Epithelial cell of proximal tubule (primary cell): Measurements from ENCODE around the gene OTX2. TPM values are rescaled to one million over a fixed set of nuclear protein-coding genes. Genes with fewer than 3 reads are reported as not detected.

Source experiments
- DNase-seq: peaks from one replicate; pipeline ENCODE4 v3.0.0-alpha.2; 2011; ENCODE audit warnings: low read depth
- H3K4me3 ChIP-seq: 2 replicates; pipeline ENCODE4 v1.5.1; 2011; ENCODE audit warnings: low read depth, mild to moderate bottlenecking, low read length
- total RNA-seq: library from RNA; depleted of rRNA; stranded (reverse); fragments of >200 nt; gene quantifications from 2 replicates; pipeline ENCODE4 v1.2.3, GENCODE V29; 2015
- TF ChIP-seq, protein P1 (sequence below): conservative IDR thresholded peaks from 2 replicates; pipeline ENCODE4 v1.5.1; 2012; ENCODE audit warnings: low read depth, mild to moderate bottlenecking, low read length

Gene OTX2
- total RNA-seq, 1 donor from 2014 or later, result not detected

DNA sequence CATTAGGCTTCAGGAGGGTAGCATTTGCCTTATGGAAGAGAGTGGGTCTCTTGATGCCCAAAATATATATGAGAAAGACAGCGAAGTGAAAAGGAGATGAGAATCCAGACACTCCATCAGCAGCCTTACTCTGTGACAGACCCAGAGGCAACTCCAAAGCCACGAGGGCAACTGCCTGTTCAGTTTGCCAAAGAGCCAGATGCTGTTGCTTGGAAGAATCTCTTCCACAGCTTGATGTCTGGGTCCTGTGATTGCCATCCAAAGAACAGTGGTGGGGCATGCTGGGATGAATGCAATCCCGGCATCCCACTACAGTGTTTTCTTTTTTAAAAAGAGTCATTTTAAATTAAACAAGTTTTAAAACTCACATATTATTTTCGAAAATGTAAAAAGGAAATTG is 10.9 kb upstream of the OTX2 start:
- no peak overlapping the region for H3K4me3 ChIP-seq
- no peak for DNase-seq
- TF ChIP-seq, protein P1, sequence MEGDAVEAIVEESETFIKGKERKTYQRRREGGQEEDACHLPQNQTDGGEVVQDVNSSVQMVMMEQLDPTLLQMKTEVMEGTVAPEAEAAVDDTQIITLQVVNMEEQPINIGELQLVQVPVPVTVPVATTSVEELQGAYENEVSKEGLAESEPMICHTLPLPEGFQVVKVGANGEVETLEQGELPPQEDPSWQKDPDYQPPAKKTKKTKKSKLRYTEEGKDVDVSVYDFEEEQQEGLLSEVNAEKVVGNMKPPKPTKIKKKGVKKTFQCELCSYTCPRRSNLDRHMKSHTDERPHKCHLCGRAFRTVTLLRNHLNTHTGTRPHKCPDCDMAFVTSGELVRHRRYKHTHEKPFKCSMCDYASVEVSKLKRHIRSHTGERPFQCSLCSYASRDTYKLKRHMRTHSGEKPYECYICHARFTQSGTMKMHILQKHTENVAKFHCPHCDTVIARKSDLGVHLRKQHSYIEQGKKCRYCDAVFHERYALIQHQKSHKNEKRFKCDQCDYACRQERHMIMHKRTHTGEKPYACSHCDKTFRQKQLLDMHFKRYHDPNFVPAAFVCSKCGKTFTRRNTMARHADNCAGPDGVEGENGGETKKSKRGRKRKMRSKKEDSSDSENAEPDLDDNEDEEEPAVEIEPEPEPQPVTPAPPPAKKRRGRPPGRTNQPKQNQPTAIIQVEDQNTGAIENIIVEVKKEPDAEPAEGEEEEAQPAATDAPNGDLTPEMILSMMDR, result no peak

DNA sequence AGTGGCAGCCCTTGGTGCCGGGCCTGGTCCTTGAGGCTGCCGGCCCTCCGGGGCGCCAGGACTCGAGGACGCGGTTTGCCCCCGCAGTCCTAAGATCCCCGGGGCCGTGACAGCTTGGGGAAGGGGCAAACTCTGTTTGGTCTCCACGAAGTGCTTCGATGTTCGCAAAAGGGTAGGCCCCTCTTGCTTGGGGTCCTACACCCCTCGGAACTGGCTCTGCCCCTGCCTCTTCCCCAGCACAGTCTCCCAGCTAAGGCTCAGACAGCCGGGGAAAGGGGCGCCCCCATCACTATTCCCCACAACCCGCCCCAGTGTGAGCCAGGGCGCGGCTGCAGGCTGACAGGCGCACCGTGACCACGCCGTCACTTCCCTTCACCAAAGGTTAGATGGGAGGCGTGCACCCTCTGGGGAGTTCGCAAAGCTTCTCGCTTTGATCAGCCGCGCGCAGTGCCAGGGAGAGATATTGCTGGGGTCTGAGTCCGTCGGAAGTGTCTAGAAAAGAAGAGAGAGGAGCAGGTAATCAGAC is 7.2 kb upstream of the OTX2 start:
- H3K4me3 ChIP-seq, result no peak overlapping the region
- DNase-seq, result no peak
- TF ChIP-seq, protein P1, result no peak

DNA sequence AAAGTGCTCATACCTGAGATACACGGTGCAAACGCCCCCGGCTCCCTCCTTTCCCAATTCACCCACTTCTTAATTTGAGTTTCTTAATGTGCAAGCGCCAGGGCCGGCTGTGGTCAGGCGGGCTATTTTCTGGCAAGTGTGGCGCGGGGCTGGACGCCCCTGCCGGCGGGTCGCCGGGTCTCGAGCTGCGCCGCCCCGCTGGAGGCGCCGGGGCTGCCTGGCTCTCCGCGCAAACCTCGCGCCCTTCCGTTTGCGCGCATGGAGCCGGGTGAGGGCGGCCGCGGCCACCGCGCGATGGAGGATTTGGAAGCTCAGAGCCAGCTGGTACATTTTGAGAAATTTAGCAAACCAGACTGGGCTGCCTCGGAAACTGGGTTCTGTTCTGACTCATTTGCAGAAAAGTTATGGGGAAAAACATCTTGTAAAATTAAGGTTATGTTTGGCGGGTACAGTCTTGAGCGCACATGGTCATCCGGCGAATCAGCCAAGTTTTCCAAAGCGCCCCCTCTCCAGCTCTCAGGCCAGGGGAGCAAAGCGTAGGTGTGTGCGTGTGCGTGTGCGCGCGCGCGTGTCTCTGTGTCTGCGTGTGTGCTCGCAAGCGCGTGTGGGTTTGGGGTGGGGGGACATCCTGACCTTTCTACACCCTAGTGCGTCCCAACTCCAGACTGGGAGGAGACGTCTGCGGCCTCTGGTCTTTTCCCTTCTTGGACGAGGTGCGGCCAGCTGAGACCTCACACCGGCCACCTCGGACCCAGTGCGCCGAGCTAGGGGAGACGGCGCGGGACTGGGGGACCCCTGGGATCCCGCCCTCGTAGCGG is 6.5 kb upstream of the OTX2 start:
- no peak for DNase-seq
- H3K4me3 ChIP-seq, result no peak overlapping the region
- TF ChIP-seq, protein P1, result no peak

DNA sequence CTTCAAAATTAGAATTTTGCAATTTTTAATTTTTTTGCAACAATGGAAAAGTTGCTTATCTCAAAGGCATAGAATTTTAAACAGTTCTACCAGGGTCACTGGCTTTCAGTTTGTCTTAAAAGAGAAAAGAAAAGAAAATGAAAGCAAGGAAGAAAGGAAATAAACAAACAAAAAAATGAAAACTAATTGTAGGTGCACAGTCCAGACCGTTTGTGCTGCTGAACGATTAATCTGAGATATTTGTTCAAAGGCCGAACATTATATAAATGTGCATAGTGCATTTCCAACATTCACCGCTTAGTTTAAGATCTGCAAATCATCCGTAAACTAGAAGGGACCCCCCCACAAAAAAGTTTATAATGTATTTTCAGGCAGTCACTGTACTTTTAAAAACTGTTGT is 5.5 kb upstream of the OTX2 start:
- TF ChIP-seq, protein P1, result no peak
- H3K4me3 ChIP-seq, result no peak overlapping the region
- no peak for DNase-seq

DNA sequence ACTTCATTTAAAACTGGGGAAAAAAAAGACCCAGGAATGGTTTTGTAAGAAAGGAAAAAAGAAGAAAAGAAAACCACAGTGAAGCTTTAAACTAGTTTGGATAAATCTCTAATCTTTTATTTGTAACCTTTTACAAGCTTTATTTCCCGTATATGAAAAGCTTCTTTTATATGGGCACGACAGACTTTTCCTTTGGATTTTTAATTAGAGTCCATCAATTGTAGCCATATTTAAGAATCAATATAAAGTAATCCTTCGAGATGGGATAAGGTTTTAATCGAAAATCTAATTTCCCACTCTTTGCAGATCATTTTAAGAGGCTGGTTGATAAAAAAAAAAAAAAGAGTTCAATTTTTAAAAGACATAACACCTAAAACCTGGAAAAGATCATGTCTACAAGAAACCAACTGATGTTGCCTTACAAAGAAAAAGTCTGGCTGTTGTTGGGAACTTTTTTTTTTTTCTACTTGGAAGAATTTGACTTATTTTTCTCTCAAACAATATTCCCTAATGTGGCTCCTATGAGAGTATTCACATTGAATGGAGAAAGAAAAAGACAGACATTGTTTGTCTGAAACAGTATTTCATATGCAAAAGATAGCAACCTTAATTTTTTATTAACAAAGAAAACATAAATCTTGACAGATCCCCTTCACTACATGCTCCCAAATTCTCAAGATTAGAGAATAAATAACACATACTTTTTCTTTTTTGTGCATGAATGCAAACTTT is 4.9 kb upstream of the OTX2 start:
- TF ChIP-seq, protein P1, result no peak
- H3K4me3 ChIP-seq, result no peak overlapping the region
- no peak for DNase-seq

DNA sequence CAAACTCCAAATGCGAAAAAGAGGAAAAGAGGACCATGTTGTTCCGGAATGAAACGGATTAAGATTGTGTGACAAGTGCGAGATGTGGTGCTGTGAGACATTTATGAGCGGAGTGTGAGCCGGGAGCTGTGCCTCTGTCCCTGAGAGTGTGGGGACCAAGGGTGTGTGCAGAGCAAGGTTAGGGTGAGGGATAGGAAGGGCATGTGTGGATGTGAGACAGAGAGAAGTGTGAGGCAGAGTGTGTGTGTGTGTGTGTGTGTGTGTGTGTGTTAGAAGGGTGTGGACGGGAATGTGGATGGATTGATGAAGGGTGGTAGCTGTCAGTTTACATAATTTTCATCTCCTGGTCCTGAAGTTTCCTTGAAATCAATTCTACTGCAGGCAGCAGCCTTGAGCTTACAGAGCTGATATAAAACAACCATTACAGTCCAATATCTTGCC is 4.3 kb upstream of the OTX2 start:
- H3K4me3 ChIP-seq, result no peak overlapping the region
- DNase-seq, result no peak
- TF ChIP-seq, protein P1, result no peak
